ENCODE results near the gene PTPRU. TPM values are rescaled to one million over a fixed set of nuclear protein-coding genes. Genes with fewer than 3 reads are reported as not detected.

PTPRU gene
- total RNA-seq, 1 experiment from 2014 or later = 40.7 TPM

DNA sequence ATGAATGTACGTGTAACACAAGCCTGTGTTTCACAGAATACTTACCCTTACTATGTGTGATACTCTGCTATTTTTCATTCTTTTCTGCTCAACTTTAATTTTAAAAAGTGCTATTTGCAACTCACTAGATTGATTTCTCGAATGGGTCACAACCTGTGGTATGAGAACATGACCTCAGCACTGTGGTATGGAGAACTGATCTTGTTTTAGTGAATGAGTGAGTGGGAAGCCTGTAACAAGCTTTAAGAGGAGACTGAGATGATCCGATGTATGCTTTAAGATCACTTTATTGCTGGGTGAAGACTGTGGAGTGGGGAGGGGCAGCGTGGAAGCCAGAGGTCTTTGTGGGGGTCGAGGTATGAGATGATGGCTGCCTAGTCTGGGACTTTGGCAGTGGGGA, 27.1 kb upstream of the PTPRU start:
- no peaks in the 10 kb centered on the region for H3K79me2 ChIP-seq (ENCODE audit: insufficient read depth, low read length)
- no peaks in the 10 kb centered on the region for H4K20me1 ChIP-seq (ENCODE audit: insufficient read depth)
- no peak overlapping the region for H3K4me2 ChIP-seq (ENCODE audit: low read length)
- no peak overlapping the region for H3K4me3 ChIP-seq (replicated peaks in 1 of 2; ENCODE audit: low read depth in 1 of 2, low read length in 2 of 2)
- no TSS peak for BruUV-seq (replicated peaks)
- DNase-seq (ENCODE audit: low read depth, low spot score) (no peak), ATAC-seq (no peak)
- ChIA-PET CTCF (no interaction called here), RAD21 (ENCODE audit: low non-redundant PET in 1 of 2, low total read pairs in 2 of 2, uncharacterized antibody in 2 of 2, unreplicated experiment in 2 of 2) (no interaction called here), POLR2A (no interaction called here)
- intact Hi-C loops (cut with micrococcal nuclease) = no loop called here
- no peak overlapping the region for H3K27ac ChIP-seq (ENCODE audit: low read depth, low read length)
- H3K9me3 ChIP-seq (ENCODE audit: control insufficient read depth in 1 of 2, insufficient read depth in 1 of 2, low read depth in 1 of 2, low read length in 2 of 2) = no peaks in the 10 kb centered on the region
- no peak for TF ChIP-seq POLR2A (IDR thresholded peaks at IDR 0.05; ENCODE audit: borderline replicate concordance, extremely low read depth, insufficient read depth, insufficient read length)
- TF ChIP-seq SP1 (IDR thresholded peaks at IDR 0.05; ENCODE audit: low read depth) = no peak
- no peak overlapping the region for H2AFZ ChIP-seq (ENCODE audit: low read depth, low read length, poor library complexity, severe bottlenecking)
- no peaks in the 10 kb centered on the region for H3K27me3 ChIP-seq (ENCODE audit: insufficient read depth, low read length)
- peaks cover 14 to 34% of the 10 kb centered on the region in 2 experiments for H3K36me3 ChIP-seq (ENCODE audit: control insufficient read depth in 1 of 2, insufficient read depth in 2 of 2, low read length in 2 of 2)
- no peak overlapping the region for H3K9ac ChIP-seq (ENCODE audit: low read length)
- no peaks in the 10 kb centered on the region for H3K9me2 ChIP-seq (ENCODE audit: insufficient read depth)
- H3K4me1 ChIP-seq (ENCODE audit: control insufficient read depth in 1 of 2, insufficient read depth in 2 of 2, low read length in 2 of 2) = no peaks in the 10 kb centered on the region

DNA sequence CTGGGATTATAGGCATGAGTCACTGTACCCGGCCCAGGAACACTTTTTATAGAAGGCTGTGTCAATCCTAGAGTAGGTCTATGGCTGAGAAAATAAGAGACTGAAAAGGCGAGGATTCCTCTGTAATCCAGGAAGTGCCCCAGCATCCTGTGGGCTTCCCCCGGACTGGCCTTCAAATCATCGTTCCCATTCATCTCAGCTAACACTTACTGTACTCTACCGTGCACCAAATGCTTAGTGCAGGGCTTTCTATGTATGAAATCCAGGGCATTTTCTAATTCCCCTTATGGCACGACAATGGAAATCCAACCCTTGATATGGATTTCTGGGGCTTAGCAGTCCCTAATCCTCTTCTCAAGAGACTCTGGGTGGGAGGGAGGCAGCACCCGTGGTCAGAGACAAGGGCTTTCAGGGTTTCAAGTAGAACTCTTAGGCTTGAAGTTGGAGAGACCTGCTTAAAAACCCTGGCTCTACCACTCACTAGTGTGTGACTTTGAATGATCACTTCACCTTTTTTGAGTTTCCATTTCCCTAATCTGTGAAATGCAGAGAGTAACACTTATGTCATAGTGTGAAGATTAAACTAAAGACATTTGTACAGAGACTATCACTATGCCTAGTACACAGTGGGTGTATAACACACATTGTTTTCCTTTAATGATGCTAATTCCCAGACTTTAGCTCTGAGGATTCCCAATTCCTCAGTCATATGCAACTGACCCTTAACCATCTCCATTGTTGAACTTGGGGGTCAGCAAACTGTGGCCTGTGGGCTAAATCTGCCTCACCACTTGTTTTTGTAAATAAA, 25.8 kb upstream of the PTPRU start:
- H3K27me3 ChIP-seq (ENCODE audit: insufficient read depth, low read length) = no peaks in the 10 kb centered on the region
- RAD21 ChIA-PET (ENCODE audit: low non-redundant PET in 1 of 2, low total read pairs in 2 of 2, uncharacterized antibody in 2 of 2, unreplicated experiment in 2 of 2) = no interaction called here
- H3K9me3 ChIP-seq (ENCODE audit: control insufficient read depth in 1 of 2, insufficient read depth in 1 of 2, low read depth in 1 of 2, low read length in 2 of 2) = no peaks in the 10 kb centered on the region
- no TSS peak for BruUV-seq (replicated peaks)
- no peaks in the 10 kb centered on the region for H4K20me1 ChIP-seq (ENCODE audit: insufficient read depth)
- H3K4me2 ChIP-seq (ENCODE audit: low read length) = no peak overlapping the region
- H3K4me3 ChIP-seq (replicated peaks in 1 of 2; ENCODE audit: low read depth in 1 of 2, low read length in 2 of 2) = no peak overlapping the region
- ATAC-seq (no peak), DNase-seq (ENCODE audit: low read depth, low spot score) (no peak)
- H2AFZ ChIP-seq (ENCODE audit: low read depth, low read length, poor library complexity, severe bottlenecking) = no peak overlapping the region
- CTCF ChIA-PET = no interaction called here
- intact Hi-C loops (cut with micrococcal nuclease) = no loop called here
- H3K4me1 ChIP-seq (ENCODE audit: control insufficient read depth in 1 of 2, insufficient read depth in 2 of 2, low read length in 2 of 2) = no peaks in the 10 kb centered on the region
- no peaks in the 10 kb centered on the region for H3K9me2 ChIP-seq (ENCODE audit: insufficient read depth)
- H3K9ac ChIP-seq (ENCODE audit: low read length) = no peak overlapping the region
- H3K79me2 ChIP-seq (ENCODE audit: insufficient read depth, low read length) = no peaks in the 10 kb centered on the region
- no peak overlapping the region for H3K27ac ChIP-seq (ENCODE audit: low read depth, low read length)
- peaks cover 23 to 39% of the 10 kb centered on the region in 2 experiments for H3K36me3 ChIP-seq (ENCODE audit: control insufficient read depth in 1 of 2, insufficient read depth in 2 of 2, low read length in 2 of 2)
- POLR2A ChIA-PET = no interaction called here
- TF ChIP-seq EZH2 (IDR thresholded peaks at IDR 0.05) = no peak
- no peak for TF ChIP-seq FOSL1 (IDR thresholded peaks at IDR 0.05; ENCODE audit: low read depth)
- TF ChIP-seq, protein P1, sequence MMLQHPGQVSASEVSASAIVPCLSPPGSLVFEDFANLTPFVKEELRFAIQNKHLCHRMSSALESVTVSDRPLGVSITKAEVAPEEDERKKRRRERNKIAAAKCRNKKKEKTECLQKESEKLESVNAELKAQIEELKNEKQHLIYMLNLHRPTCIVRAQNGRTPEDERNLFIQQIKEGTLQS (IDR thresholded peaks at IDR 0.05) = no peak
- no peak for TF ChIP-seq EZH2phosphoT487 (IDR thresholded peaks at IDR 0.05; ENCODE audit: borderline replicate concordance)
- TF ChIP-seq SRF (IDR thresholded peaks at IDR 0.05; ENCODE audit: low read depth) = no peak
- no peak for TF ChIP-seq TCF7L2 (IDR thresholded peaks at IDR 0.05; ENCODE audit: borderline replicate concordance, extremely low read depth, insufficient read depth, insufficient read length)
- TF ChIP-seq ELF1 (IDR thresholded peaks at IDR 0.05; ENCODE audit: borderline replicate concordance, low read depth) = no peak
- no peak for TF ChIP-seq YY1 (IDR thresholded peaks at IDR 0.05; ENCODE audit: extremely low read depth, insufficient replicate concordance, low read depth, low read length)
- no peak for TF ChIP-seq ZFX (IDR thresholded peaks at IDR 0.05)
- no peak for TF ChIP-seq POLR2A (IDR thresholded peaks at IDR 0.05; ENCODE audit: borderline replicate concordance, extremely low read depth, insufficient read depth, insufficient read length)
- TF ChIP-seq SP1 (IDR thresholded peaks at IDR 0.05; ENCODE audit: low read depth) = no peak
- no peak for TF ChIP-seq JUND (IDR thresholded peaks at IDR 0.05)
- TF ChIP-seq, protein P2, sequence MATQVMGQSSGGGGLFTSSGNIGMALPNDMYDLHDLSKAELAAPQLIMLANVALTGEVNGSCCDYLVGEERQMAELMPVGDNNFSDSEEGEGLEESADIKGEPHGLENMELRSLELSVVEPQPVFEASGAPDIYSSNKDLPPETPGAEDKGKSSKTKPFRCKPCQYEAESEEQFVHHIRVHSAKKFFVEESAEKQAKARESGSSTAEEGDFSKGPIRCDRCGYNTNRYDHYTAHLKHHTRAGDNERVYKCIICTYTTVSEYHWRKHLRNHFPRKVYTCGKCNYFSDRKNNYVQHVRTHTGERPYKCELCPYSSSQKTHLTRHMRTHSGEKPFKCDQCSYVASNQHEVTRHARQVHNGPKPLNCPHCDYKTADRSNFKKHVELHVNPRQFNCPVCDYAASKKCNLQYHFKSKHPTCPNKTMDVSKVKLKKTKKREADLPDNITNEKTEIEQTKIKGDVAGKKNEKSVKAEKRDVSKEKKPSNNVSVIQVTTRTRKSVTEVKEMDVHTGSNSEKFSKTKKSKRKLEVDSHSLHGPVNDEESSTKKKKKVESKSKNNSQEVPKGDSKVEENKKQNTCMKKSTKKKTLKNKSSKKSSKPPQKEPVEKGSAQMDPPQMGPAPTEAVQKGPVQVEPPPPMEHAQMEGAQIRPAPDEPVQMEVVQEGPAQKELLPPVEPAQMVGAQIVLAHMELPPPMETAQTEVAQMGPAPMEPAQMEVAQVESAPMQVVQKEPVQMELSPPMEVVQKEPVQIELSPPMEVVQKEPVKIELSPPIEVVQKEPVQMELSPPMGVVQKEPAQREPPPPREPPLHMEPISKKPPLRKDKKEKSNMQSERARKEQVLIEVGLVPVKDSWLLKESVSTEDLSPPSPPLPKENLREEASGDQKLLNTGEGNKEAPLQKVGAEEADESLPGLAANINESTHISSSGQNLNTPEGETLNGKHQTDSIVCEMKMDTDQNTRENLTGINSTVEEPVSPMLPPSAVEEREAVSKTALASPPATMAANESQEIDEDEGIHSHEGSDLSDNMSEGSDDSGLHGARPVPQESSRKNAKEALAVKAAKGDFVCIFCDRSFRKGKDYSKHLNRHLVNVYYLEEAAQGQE (IDR thresholded peaks at IDR 0.05; ENCODE audit: low read depth) = no peak
- TF ChIP-seq CBX3 (IDR thresholded peaks at IDR 0.05; ENCODE audit: low read depth) = no peak
- no peak for TF ChIP-seq ZNF274 (IDR thresholded peaks at IDR 0.05; ENCODE audit: low read depth, low read length)
